ENCODE measurements around the gene CD53.
A peak's percentile ranks its signal among the peaks of the same experiment; 100 is the strongest.

Gene CD53

GRCh38 chr1:110876748-110877341 is 3.9 kb downstream of the CD53 start:
- DNase-seq (ENCODE audit: low spot score) = no peak

GRCh38 chr1:110877364-110877763 is 4.4 kb downstream of the CD53 start:
- no peak for DNase-seq (ENCODE audit: low spot score)

- no peak for DNase-seq (ENCODE audit: low spot score)
Measured at GRCh38 chr1:110877776-110878175, 4.8 kb downstream of the CD53 start.

- no peak for DNase-seq (ENCODE audit: low spot score)
Measured at GRCh38 chr1:110878591-110878990, 5.6 kb downstream of the CD53 start.

- DNase-seq (ENCODE audit: low spot score) = no peak
Measured at GRCh38 chr1:110878993-110879392, 6.0 kb downstream of the CD53 start.

GRCh38 chr1:110879758-110880606 is 7.0 kb downstream of the CD53 start:
- DNase-seq (ENCODE audit: low spot score) = peak; percentile 55

GRCh38 chr1:110880708-110881374 is 7.9 kb downstream of the CD53 start:
- peak; percentile 71 for DNase-seq (ENCODE audit: low spot score)

- no peak for DNase-seq (ENCODE audit: low spot score)
Measured at GRCh38 chr1:110888049-110888448, 15.1 kb downstream of the CD53 start.

- DNase-seq (ENCODE audit: low spot score) = no peak
Measured at GRCh38 chr1:110888641-110889040, 15.7 kb downstream of the CD53 start.

GRCh38 chr1:110890474-110891196 is 17.7 kb downstream of the CD53 start:
- DNase-seq (ENCODE audit: low spot score) = no peak

- DNase-seq (ENCODE audit: low spot score) = no peak
Measured at GRCh38 chr1:110893908-110894490, 21.1 kb downstream of the CD53 start.

GRCh38 chr1:110896090-110896489 is 23.1 kb downstream of the CD53 start:
- no peak for DNase-seq (ENCODE audit: low spot score)

GRCh38 chr1:110897681-110898080 is 24.7 kb downstream of the CD53 start:
- DNase-seq (ENCODE audit: low spot score) = no peak

- no peak for DNase-seq (ENCODE audit: low spot score)
Measured at GRCh38 chr1:110898734-110899457, 25.9 kb downstream of the CD53 start.

- no peak for DNase-seq (ENCODE audit: low spot score)
Measured at GRCh38 chr1:110899458-110899843, 26.5 kb downstream of the CD53 start.

GRCh38 chr1:110902820-110903463 is 30.0 kb downstream of the CD53 start:
- no peak for DNase-seq (ENCODE audit: low spot score)

GRCh38 chr1:110903853-110904500 is 31.0 kb downstream of the CD53 start:
- DNase-seq (ENCODE audit: low spot score) = no peak

- DNase-seq (ENCODE audit: low spot score) = no peak
Measured at GRCh38 chr1:110912784-110913183, 39.8 kb downstream of the CD53 start.

- DNase-seq (ENCODE audit: low spot score) = no peak
Measured at GRCh38 chr1:110914676-110915075, 41.7 kb downstream of the CD53 start.

- no peak for DNase-seq (ENCODE audit: low spot score)
Measured at GRCh38 chr1:110915804-110916203, 42.9 kb downstream of the CD53 start.
